ENCODE results near the gene LTF. TPM values are rescaled to one million over a fixed set of nuclear protein-coding genes. Genes with fewer than 3 reads are reported as not detected.

Gene LTF
- total RNA-seq, 2 experiments from 2014 or later, result not detected

DNA sequence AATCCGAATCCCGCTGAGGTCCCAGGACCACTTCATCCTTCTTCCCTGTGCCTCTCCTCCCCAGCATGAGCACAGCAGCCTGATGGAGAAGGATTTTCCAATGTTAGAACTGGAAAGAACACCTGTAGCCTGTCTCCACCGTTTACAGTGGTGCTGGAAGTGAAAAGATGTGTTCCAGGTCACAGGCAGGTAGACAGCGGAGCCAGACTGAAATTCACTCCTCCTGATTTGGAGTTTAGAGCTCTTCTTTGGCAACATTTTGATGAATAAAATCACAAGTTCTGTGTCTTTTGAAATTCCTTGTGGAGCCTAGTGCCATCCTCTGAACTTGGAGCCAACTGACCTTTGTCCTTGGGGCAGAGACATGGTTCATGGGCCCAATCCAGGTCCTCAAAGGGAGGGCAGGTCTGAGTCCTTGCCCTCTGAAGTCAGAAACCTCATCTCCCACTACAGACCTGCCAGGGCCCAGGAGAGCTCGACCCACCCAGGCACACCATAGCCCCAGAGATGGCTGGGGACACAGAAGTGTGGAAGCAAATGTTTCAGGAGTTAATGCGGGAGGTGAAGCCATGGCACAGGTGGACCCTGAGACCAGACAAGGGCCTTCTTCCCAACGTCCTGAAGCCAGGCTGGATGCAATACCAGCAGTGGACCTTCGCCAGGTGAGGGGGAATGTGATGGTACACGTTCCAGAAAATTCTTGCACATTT is 33.0 kb upstream of the LTF start, which contains the start of gene RTP3:
Gene RTP3 (plus strand): TSS at position 421 of the 710 bp plus-strand sequence. CDS start 87 bp downstream, at position 508.
- Histone ChIP-seq H3K9me3 (ENCODE audit: low read length) (no peaks in the 10 kb centered on the region; the same call in 1 of the 2 replicates), H3K4me1 (ENCODE audit: insufficient read depth, low read length, poor library complexity, severe bottlenecking) (peaks cover 77% of the 10 kb centered on the region), H3K4me2 (ENCODE audit: low read length) (peak within 1 kb of the TSS; percentile 38), H3K4me3 (ENCODE audit: low read depth, low read length, poor library complexity, severe bottlenecking) (no peak within 1 kb of the TSS), H3K27ac (ENCODE audit: low read depth, low read length, poor library complexity, severe bottlenecking) (no peak within 1 kb of the TSS), H4K20me1 (ENCODE audit: insufficient read depth, low read length) (no peaks in the 10 kb centered on the region), H3K36me3 (ENCODE audit: insufficient read depth, low read length) (no peaks in the 10 kb centered on the region), H3K79me2 (ENCODE audit: insufficient read depth, low read depth, low read length) (no peaks in the 10 kb centered on the region), H2AFZ (ENCODE audit: low read length) (peak within 1 kb of the TSS; percentile 5; the same call in 1 of the 2 replicates), H3K9me2 (ENCODE audit: insufficient read depth, low read length) (no peaks in the 10 kb centered on the region)
- CTCF ChIA-PET (ENCODE audit: unreplicated experiment), result interaction anchor here (1.1 kb wide), 1 partner anchor 28 kb away, joined by 3 read pairs; no protein-coding TSS in a partner anchor
- TF ChIP-seq, protein P1, sequence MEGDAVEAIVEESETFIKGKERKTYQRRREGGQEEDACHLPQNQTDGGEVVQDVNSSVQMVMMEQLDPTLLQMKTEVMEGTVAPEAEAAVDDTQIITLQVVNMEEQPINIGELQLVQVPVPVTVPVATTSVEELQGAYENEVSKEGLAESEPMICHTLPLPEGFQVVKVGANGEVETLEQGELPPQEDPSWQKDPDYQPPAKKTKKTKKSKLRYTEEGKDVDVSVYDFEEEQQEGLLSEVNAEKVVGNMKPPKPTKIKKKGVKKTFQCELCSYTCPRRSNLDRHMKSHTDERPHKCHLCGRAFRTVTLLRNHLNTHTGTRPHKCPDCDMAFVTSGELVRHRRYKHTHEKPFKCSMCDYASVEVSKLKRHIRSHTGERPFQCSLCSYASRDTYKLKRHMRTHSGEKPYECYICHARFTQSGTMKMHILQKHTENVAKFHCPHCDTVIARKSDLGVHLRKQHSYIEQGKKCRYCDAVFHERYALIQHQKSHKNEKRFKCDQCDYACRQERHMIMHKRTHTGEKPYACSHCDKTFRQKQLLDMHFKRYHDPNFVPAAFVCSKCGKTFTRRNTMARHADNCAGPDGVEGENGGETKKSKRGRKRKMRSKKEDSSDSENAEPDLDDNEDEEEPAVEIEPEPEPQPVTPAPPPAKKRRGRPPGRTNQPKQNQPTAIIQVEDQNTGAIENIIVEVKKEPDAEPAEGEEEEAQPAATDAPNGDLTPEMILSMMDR (conservative IDR thresholded peaks at IDR 0.05; ENCODE audit: low read length), result no peak
- TF ChIP-seq EZH2phosphoT487 (IDR thresholded peaks at IDR 0.05; ENCODE audit: borderline replicate concordance, low read depth, low read length), result no peak
- intact Hi-C loops (cut with micrococcal nuclease; ENCODE audit: unreplicated experiment), result no loop called here
- no TSS peak for BruUV-seq (replicated peaks)
- no peak for DNase-seq (ENCODE audit: low spot score)
- POLR2A ChIA-PET, result interaction anchor here (0.9 to 7.8 kb wide), 8 partner anchors 10 to 55 kb away, joined by 3 to 70 read pairs (median 8); no protein-coding TSS in a partner anchor

DNA sequence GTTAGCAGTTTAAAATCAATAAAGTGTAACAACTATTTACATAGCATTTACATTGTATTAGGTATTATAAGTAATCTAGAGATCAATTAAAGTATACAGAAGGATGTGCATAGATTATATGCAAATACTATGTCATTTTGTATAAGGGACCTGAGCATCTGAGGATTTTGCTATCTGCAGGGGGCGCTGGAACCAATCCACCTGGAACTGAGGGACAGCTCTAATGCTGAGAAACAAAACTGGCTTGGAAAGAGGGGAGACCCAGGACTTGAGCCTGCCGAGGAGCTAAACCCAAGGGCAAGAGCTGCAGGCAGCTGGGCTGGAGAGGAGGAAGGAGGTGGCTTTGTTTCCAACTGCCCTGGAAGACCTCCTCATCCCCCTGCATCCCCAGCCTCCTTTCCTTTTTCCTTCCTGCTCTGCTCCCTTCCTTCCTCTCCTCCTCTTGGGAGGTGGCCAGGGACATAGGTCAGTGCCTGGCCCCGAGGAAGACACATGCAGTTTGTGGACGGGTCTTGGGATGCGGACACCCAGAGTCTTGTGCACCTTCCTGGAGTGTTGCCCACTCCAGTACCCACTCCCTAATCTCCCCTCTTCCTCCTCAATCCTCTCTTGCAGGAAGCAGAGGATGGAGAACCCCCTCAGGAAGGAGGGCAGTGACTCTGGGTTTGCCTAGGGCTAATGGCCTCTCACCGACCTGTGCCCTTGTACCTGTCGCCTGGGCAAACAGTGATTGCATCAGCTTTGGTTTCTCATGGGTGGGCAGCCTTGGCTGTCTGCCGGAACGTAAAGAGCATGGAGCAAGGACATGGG is 32.2 kb upstream of the LTF start:
- H3K27ac ChIP-seq (ENCODE audit: low read depth, low read length, poor library complexity, severe bottlenecking), result no peak overlapping the region
- BruUV-seq (replicated peaks), result no TSS peak
- H3K4me3 ChIP-seq (ENCODE audit: low read depth, low read length, poor library complexity, severe bottlenecking), result no peak overlapping the region
- no peak for TF ChIP-seq EZH2phosphoT487 (IDR thresholded peaks at IDR 0.05; ENCODE audit: borderline replicate concordance, low read depth, low read length)
- TF ChIP-seq, protein P1 (conservative IDR thresholded peaks at IDR 0.05; ENCODE audit: low read length), result peak; percentile 85
- POLR2A ChIA-PET, result interaction anchor here (1.0 to 7.8 kb wide), 6 partner anchors 19 to 55 kb away, joined by 3 to 70 read pairs (median 11); no protein-coding TSS in a partner anchor
- intact Hi-C loops (cut with micrococcal nuclease; ENCODE audit: unreplicated experiment), result no loop called here
- no peaks in the 10 kb centered on the region for H3K79me2 ChIP-seq (ENCODE audit: insufficient read depth, low read depth, low read length)
- CTCF ChIA-PET (ENCODE audit: unreplicated experiment), result interaction anchor here (0.7 to 1.2 kb wide), 5 partner anchors 28 to 133 kb away, joined by 3 to 4 read pairs (median 3); no protein-coding TSS in a partner anchor
- peak; percentile 72 for DNase-seq (ENCODE audit: low spot score)
- H3K9me2 ChIP-seq (ENCODE audit: insufficient read depth, low read length), result no peaks in the 10 kb centered on the region
- H3K36me3 ChIP-seq (ENCODE audit: insufficient read depth, low read length), result no peaks in the 10 kb centered on the region
- peak overlapping the region; percentile 38 for H3K4me2 ChIP-seq (ENCODE audit: low read length)
- peak overlapping the region; percentile 5; the same call in 1 of the 2 replicates for H2AFZ ChIP-seq (ENCODE audit: low read length)
- peaks cover 77% of the 10 kb centered on the region for H3K4me1 ChIP-seq (ENCODE audit: insufficient read depth, low read length, poor library complexity, severe bottlenecking)
- no peaks in the 10 kb centered on the region for H4K20me1 ChIP-seq (ENCODE audit: insufficient read depth, low read length)
- no peaks in the 10 kb centered on the region; the same call in 1 of the 2 replicates for H3K9me3 ChIP-seq (ENCODE audit: low read length)
